H1 (cell line): Measurements from ENCODE around the gene YY1AP1. TPM values are rescaled to one million over a fixed set of nuclear protein-coding genes. Genes with fewer than 3 reads are reported as not detected.

Source experiments
- CTCF ChIA-PET: fragments of 300-600 bp; sonication (Branson Sonifier 250); formaldehyde crosslinking; loops from one replicate; lab custom pipeline; 2021; ENCODE audit not compliant: partially characterized antibody; lab: Charles Lee
- POLR2A ChIA-PET: fragments of 300-600 bp; sonication (Branson Sonifier 250); formaldehyde crosslinking; loops from one replicate; lab custom pipeline; 2021; ENCODE audit warnings: inconsistent platforms; ENCODE audit not compliant: partially characterized antibody; lab: Charles Lee
- DNase-seq, 2 experiments: peaks; one replicate each; pipeline versions ENCODE4 v3.0.0 to v3.0.0-alpha.2; 2010 to 2022; ENCODE audit warnings: low spot score in 2 of 2, low read depth in 1 of 2, mixed read lengths in 1 of 2
- FAIRE-seq: peaks from 2 replicates; lab custom pipeline; 2011; peaks lifted over from hg19 to GRCh38; lab: Jason Lieb, UNC
- H2AFZ ChIP-seq: 2 replicates; pipeline ENCODE4 v1.8.1; 2012; ENCODE audit warnings: low read length, inconsistent platforms
- H2AK5ac ChIP-seq: 2 replicates; pipeline ENCODE4 v1.6.1; 2013; ENCODE audit warnings: low read depth, low read length
- H2BK120ac ChIP-seq: replicated peaks from 2 replicates; pipeline ENCODE3; 2013; ENCODE audit warnings: low read depth, low read length, inconsistent platforms
- H2BK12ac ChIP-seq: 2 replicates; pipeline ENCODE4 v1.6.1; 2013; ENCODE audit warnings: low read depth, low read length
- H2BK15ac ChIP-seq: 2 replicates; pipeline ENCODE4 v1.6.1; 2013; ENCODE audit warnings: low read length
- H2BK20ac ChIP-seq: 2 replicates; pipeline ENCODE4 v1.6.1; 2013; ENCODE audit warnings: low read length
- H2BK5ac ChIP-seq: 2 replicates; pipeline ENCODE4 v1.6.1; 2013; ENCODE audit warnings: low read depth, low read length
- H3K14ac ChIP-seq: 2 replicates; pipeline ENCODE4 v1.6.1; 2013; ENCODE audit warnings: inconsistent platforms; ENCODE audit not compliant: insufficient read length
- H3K18ac ChIP-seq: 2 replicates; pipeline ENCODE4 v1.6.1; 2013; ENCODE audit warnings: low read length; ENCODE audit errors: extremely low read depth
- H3K23ac ChIP-seq: 2 replicates; pipeline ENCODE4 v1.6.1; 2013; ENCODE audit warnings: inconsistent platforms; ENCODE audit not compliant: insufficient read length
- H3K23me2 ChIP-seq: 2 replicates; pipeline ENCODE4 v1.6.1; 2013; ENCODE audit warnings: low read depth, low read length
- H3K27ac ChIP-seq: 2 replicates; pipeline ENCODE4 v1.6.1; 2011; ENCODE audit warnings: low read depth, low read length, inconsistent platforms
- H3K27me3 ChIP-seq, 4 experiments: replicated peaks in 1 of 4; 1 replicate in 1 of 4; 2 replicates in 3 of 4; pipeline versions ENCODE4 v1.6.1 to v1.8.1; 2011 to 2013; ENCODE audit warnings: low read length in 3 of 4, mild to moderate bottlenecking in 3 of 4, inconsistent platforms in 2 of 4, mixed read lengths in 2 of 4, moderate library complexity in 1 of 4; ENCODE audit not compliant: control insufficient read depth in 3 of 4, insufficient read depth in 3 of 4; ENCODE audit errors: extremely low read depth in 1 of 4
- H3K36me3 ChIP-seq, 4 experiments: 2 replicates each; pipeline versions ENCODE4 v1.6.1 to v1.8.1; 2011 to 2013; ENCODE audit warnings: mild to moderate bottlenecking in 4 of 4, low read length in 3 of 4, moderate library complexity in 2 of 4, control low read depth in 1 of 4, inconsistent platforms in 1 of 4; ENCODE audit not compliant: insufficient read depth in 4 of 4, control insufficient read depth in 2 of 4
- H3K4ac ChIP-seq: replicated peaks from 2 replicates; pipeline ENCODE3; 2013; ENCODE audit warnings: low read length, low read depth, mixed read lengths, inconsistent platforms; ENCODE audit not compliant: insufficient read length
- H3K4me1 ChIP-seq, 4 experiments: replicated peaks in 1 of 4; 1 replicate in 1 of 4; 2 replicates in 3 of 4; pipeline versions ENCODE4 v1.6.1 to v1.8.1; 2011 to 2013; ENCODE audit warnings: low read length in 3 of 4, inconsistent platforms in 2 of 4, mixed read lengths in 1 of 4; ENCODE audit not compliant: insufficient read depth in 4 of 4, control insufficient read depth in 3 of 4
- H3K4me2 ChIP-seq, 2 experiments: 2 replicates each; pipeline versions ENCODE4 v1.6.1 to v1.8.1; 2011 to 2013; ENCODE audit warnings: low read depth in 2 of 2, low read length in 2 of 2, control low read depth in 1 of 2, inconsistent platforms in 1 of 2, mild to moderate bottlenecking in 1 of 2; ENCODE audit not compliant: insufficient read depth in 1 of 2
- H3K4me3 ChIP-seq, 4 experiments: fragments of 200-600, 300-600 bp in 1 of 4; sonication (generic), shearing (Covaris generic), sonication (Bioruptor Twin) in 1 of 4; 2 replicates each; pipeline versions ENCODE4 v1.5.1 to v1.8.1; 2011 to 2016; ENCODE audit warnings: low read length in 4 of 4, low read depth in 3 of 4, control low read depth in 2 of 4, inconsistent platforms in 2 of 4, mild to moderate bottlenecking in 2 of 4, mixed read lengths in 1 of 4, moderate library complexity in 1 of 4; ENCODE audit not compliant: insufficient read depth in 2 of 4; ENCODE audit errors: extremely low read depth in 1 of 4
- H3K56ac ChIP-seq: replicated peaks from 2 replicates; pipeline ENCODE3; 2013; ENCODE audit warnings: low read depth, mild to moderate bottlenecking, mixed read lengths, low read length, inconsistent platforms; ENCODE audit not compliant: insufficient read length
- H3K79me1 ChIP-seq: 2 replicates; pipeline ENCODE4 v1.6.1; 2013; ENCODE audit warnings: low read depth, low read length, control low read depth
- H3K79me2 ChIP-seq, 2 experiments: 2 replicates each; pipeline versions ENCODE4 v1.6.1 to v1.8.1; 2012 to 2013; ENCODE audit warnings: low read length in 2 of 2, mild to moderate bottlenecking in 2 of 2, inconsistent platforms in 1 of 2; ENCODE audit not compliant: insufficient read depth in 2 of 2, control insufficient read depth in 1 of 2
- H3K9ac ChIP-seq, 4 experiments: replicated peaks in 1 of 4; 1 replicate in 1 of 4; 2 replicates in 3 of 4; pipeline versions ENCODE4 v1.6.1 to v1.8.1; 2011 to 2013; ENCODE audit warnings: low read depth in 3 of 4, low read length in 3 of 4, control low read depth in 2 of 4, mild to moderate bottlenecking in 2 of 4, moderate library complexity in 2 of 4, inconsistent platforms in 1 of 4; ENCODE audit errors: extremely low read depth in 1 of 4
- H3K9me3 ChIP-seq, 2 experiments: 2 replicates each; pipeline versions ENCODE4 v1.6.1 to v1.8.1; 2012 to 2013; ENCODE audit warnings: mild to moderate bottlenecking in 2 of 2, moderate library complexity in 2 of 2, control low read depth in 1 of 2, inconsistent platforms in 1 of 2, low read depth in 1 of 2, low read length in 1 of 2, mixed read lengths in 1 of 2; ENCODE audit not compliant: insufficient read depth in 2 of 2
- H4K20me1 ChIP-seq, 2 experiments: replicated peaks in 1 of 2; 2 replicates each; pipeline versions ENCODE3 to v1.8.1; 2011 to 2013; ENCODE audit warnings: inconsistent platforms in 2 of 2, low read length in 2 of 2, mild to moderate bottlenecking in 1 of 2; ENCODE audit not compliant: insufficient read depth in 2 of 2, control insufficient read depth in 1 of 2
- H4K5ac ChIP-seq: 2 replicates; pipeline ENCODE4 v1.6.1; 2013; ENCODE audit warnings: low read length, low read depth, mixed read lengths, inconsistent platforms; ENCODE audit not compliant: insufficient read length
- H4K8ac ChIP-seq: 2 replicates; pipeline ENCODE4 v1.8.0; 2013; ENCODE audit warnings: mild to moderate bottlenecking, moderate library complexity, low read length, inconsistent platforms; ENCODE audit not compliant: insufficient read depth; ENCODE audit errors: extremely low read depth
- H4K91ac ChIP-seq: replicated peaks from 2 replicates; pipeline ENCODE3; 2013; ENCODE audit warnings: low read length, mixed read lengths, inconsistent platforms; ENCODE audit not compliant: insufficient read length
- CHD2 ChIP-seq: IDR thresholded peaks from 2 replicates; pipeline ENCODE4 v1.6.1; 2012; ENCODE audit warnings: low read length, improper control_type of control experiment
- EZH2 ChIP-seq: fragments of 200-600 bp; sonication (generic); IDR thresholded peaks from 2 replicates; pipeline ENCODE4 v1.7.1; 2012; ENCODE audit warnings: low read depth, mild to moderate bottlenecking, moderate library complexity, low read length, inconsistent platforms; ENCODE audit not compliant: severe bottlenecking
- HDAC2 ChIP-seq, 2 experiments: fragments of 300-600 bp in 1 of 2; sonication (generic) in 1 of 2; IDR thresholded peaks; 2 replicates each; pipeline ENCODE4 v1.6.1; 2011 to 2012; ENCODE audit warnings: low read depth in 2 of 2, low read length in 2 of 2, mild to moderate bottlenecking in 2 of 2, moderate library complexity in 2 of 2, borderline replicate concordance in 1 of 2, inconsistent platforms in 1 of 2
- JUND ChIP-seq: IDR thresholded peaks from 2 replicates; pipeline ENCODE4 v1.6.1; 2011; ENCODE audit warnings: mild to moderate bottlenecking, improper control_type of control experiment, low read length
- POU5F1 ChIP-seq: IDR thresholded peaks from 2 replicates; pipeline ENCODE4 v1.6.1; 2011; ENCODE audit warnings: low read depth, mild to moderate bottlenecking, low read length, moderate library complexity
- SIX5 ChIP-seq: IDR thresholded peaks from 2 replicates; pipeline ENCODE4 v1.6.1; 2011; ENCODE audit warnings: mild to moderate bottlenecking, low read depth, low read length
- SP2 ChIP-seq: IDR thresholded peaks from 2 replicates; pipeline ENCODE4 v1.6.1; 2012; ENCODE audit warnings: mild to moderate bottlenecking, low read length, inconsistent platforms
- SUZ12 ChIP-seq: fragments of 200-600 bp; sonication (generic); IDR thresholded peaks from 2 replicates; pipeline ENCODE4 v1.6.1; 2012; ENCODE audit warnings: mild to moderate bottlenecking, inconsistent platforms, low read length, moderate library complexity, mixed read lengths
- TCF12 ChIP-seq: IDR thresholded peaks from 2 replicates; pipeline ENCODE4 v1.6.1; 2011; ENCODE audit warnings: low read depth, mild to moderate bottlenecking, low read length
- ZNF274 ChIP-seq: IDR thresholded peaks from 2 replicates; pipeline ENCODE4 v1.7.0; 2012; ENCODE audit warnings: low read length, borderline replicate concordance; ENCODE audit errors: extremely low read depth
- WGBS, 2 experiments: shearing (Covaris generic) in 1 of 2; methylation state at CpG; one replicate each; pipeline versions ENCODE4 v1.1.6 to v1.1.7; 2013 to 2015; ENCODE audit warnings: low lambda C conversion rate in 2 of 2, mixed read lengths in 2 of 2, inconsistent platforms in 1 of 2, low coverage in 1 of 2, missing lambda C conversion rate in 1 of 2; ENCODE audit not compliant: insufficient replicate concordance in 2 of 2, insufficient coverage in 1 of 2, insufficient read length in 1 of 2; ENCODE audit errors: extremely low coverage in 1 of 2, missing lambda C conversion rate in 1 of 2; 5-methylcytosine and 5-hydroxymethylcytosine counted together
- polyA plus RNA-seq, 7 experiments: library from polyadenylated mRNA; depleted of rRNA in 3 of 7; stranded (reverse) in 5 of 7; unstranded in 2 of 7; fragments of >200 nt in 5 of 7; fragments of 200-250 nt in 2 of 7; gene quantifications; 1 replicate in 5 of 7; 2 replicates in 1 of 7; 4 replicates in 1 of 7; pipeline versions ENCODE4 v1.2.1 to v1.2.3, GENCODE V29; 2011 to 2013; ENCODE audit warnings: missing spikeins in 2 of 7, mixed read lengths in 2 of 7
- total RNA-seq: library from RNA; stranded (reverse); fragmentation: NEBNext Ultra II Directional; extraction: Animal tissue kit (Norgen Biotek cat#: 25700); gene quantifications from 2 replicates; pipeline ENCODE4 v1.2.1, GENCODE V29; 2021
- TF ChIP-seq, protein P1 (sequence below), 3 experiments: IDR thresholded peaks; 1 replicate in 2 of 3; 2 replicates in 1 of 3; pipeline versions ENCODE4 v1.5.1 to v1.6.1; 2011; ENCODE audit warnings: low read length in 3 of 3, mild to moderate bottlenecking in 3 of 3, inconsistent platforms in 2 of 3, low read depth in 1 of 3, moderate library complexity in 1 of 3; ENCODE audit not compliant: insufficient read depth in 1 of 3; ENCODE audit errors: control extremely low read depth in 1 of 3
- TF ChIP-seq, protein P2 (sequence below): IDR thresholded peaks from 2 replicates; pipeline ENCODE4 v1.6.1; 2011; ENCODE audit warnings: low read depth, mild to moderate bottlenecking, low read length; ENCODE audit not compliant: insufficient read depth

The YY1AP1 gene
- total and polyA plus RNA-seq, 2 of the 8 experiments (the other 6 are each of a cell fraction or from before 2014, with no cell fraction given) = 44.2 to 48.6 TPM

GRCh38 chr1:155623357-155623756, 65.2 kb downstream of the YY1AP1 start:
- H3K4me3 ChIP-seq = no peak overlapping the region
- ChIA-PET CTCF (no interaction called here), POLR2A (no interaction called here)
- H3K4me2 ChIP-seq = no peak overlapping the region
- H3K9ac ChIP-seq = no peak overlapping the region
- H3K18ac ChIP-seq = no peak overlapping the region
- no peaks in the 10 kb centered on the region for H3K79me2 ChIP-seq
- no peak overlapping the region for H3K14ac ChIP-seq
- no peak overlapping the region for H3K27ac ChIP-seq
- no peaks in the 10 kb centered on the region for H3K36me3 ChIP-seq
- H2AFZ ChIP-seq = no peak overlapping the region
- no peaks in the 10 kb centered on the region for H3K27me3 ChIP-seq
- FAIRE-seq (no peak), DNase-seq (no peak)
- H3K23ac ChIP-seq = no peak overlapping the region
- no peak overlapping the region for H3K4ac ChIP-seq
- H3K9me3 ChIP-seq = peaks cover 5 to 8% of the 10 kb centered on the region in 2 experiments; a peak in 2 of 4 replicates
- H2BK15ac ChIP-seq = no peak overlapping the region
- no peak overlapping the region for H4K91ac ChIP-seq
- no peak overlapping the region for H2BK20ac ChIP-seq
- H2BK5ac ChIP-seq = no peak overlapping the region
- H4K5ac ChIP-seq = no peak overlapping the region
- no peak overlapping the region for H2BK12ac ChIP-seq
- 89% methylated on average over 1 of the region's 1 CpG; no CpG with 5 or more reads in 1 of the 2 experiments for WGBS, 2 experiments
- H4K8ac ChIP-seq = no peak overlapping the region
- H3K79me1 ChIP-seq = no peaks in the 10 kb centered on the region
- H3K23me2 ChIP-seq = no peaks in the 10 kb centered on the region
- H3K56ac ChIP-seq = no peak overlapping the region
- no peaks in the 10 kb centered on the region for H4K20me1 ChIP-seq
- no peak overlapping the region for H2AK5ac ChIP-seq
- H3K4me1 ChIP-seq = peaks cover 0 to 4% (median 0%) of the 10 kb centered on the region in 4 experiments; a peak in 1 of 7 replicates
- H2BK120ac ChIP-seq = no peak overlapping the region
- TF ChIP-seq, protein P1, sequence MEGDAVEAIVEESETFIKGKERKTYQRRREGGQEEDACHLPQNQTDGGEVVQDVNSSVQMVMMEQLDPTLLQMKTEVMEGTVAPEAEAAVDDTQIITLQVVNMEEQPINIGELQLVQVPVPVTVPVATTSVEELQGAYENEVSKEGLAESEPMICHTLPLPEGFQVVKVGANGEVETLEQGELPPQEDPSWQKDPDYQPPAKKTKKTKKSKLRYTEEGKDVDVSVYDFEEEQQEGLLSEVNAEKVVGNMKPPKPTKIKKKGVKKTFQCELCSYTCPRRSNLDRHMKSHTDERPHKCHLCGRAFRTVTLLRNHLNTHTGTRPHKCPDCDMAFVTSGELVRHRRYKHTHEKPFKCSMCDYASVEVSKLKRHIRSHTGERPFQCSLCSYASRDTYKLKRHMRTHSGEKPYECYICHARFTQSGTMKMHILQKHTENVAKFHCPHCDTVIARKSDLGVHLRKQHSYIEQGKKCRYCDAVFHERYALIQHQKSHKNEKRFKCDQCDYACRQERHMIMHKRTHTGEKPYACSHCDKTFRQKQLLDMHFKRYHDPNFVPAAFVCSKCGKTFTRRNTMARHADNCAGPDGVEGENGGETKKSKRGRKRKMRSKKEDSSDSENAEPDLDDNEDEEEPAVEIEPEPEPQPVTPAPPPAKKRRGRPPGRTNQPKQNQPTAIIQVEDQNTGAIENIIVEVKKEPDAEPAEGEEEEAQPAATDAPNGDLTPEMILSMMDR (IDR thresholded peaks at IDR 0.05; ENCODE audit: control extremely low read depth in 1 of 3, insufficient read depth in 1 of 3, low read depth in 1 of 3, low read length in 3 of 3) = no peak
- TF ChIP-seq, protein P2, sequence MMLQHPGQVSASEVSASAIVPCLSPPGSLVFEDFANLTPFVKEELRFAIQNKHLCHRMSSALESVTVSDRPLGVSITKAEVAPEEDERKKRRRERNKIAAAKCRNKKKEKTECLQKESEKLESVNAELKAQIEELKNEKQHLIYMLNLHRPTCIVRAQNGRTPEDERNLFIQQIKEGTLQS = no peak
- TF ChIP-seq HDAC2 (IDR thresholded peaks at IDR 0.05; ENCODE audit: borderline replicate concordance in 1 of 2, low read depth in 2 of 2, low read length in 2 of 2) = no peak
- no peak for TF ChIP-seq SIX5
- TF ChIP-seq ZNF274 = no peak
- no peak for TF ChIP-seq EZH2
- no peak for TF ChIP-seq JUND
- TF ChIP-seq CHD2 = no peak
- no peak for TF ChIP-seq SP2
- TF ChIP-seq TCF12 = no peak
- no peak for TF ChIP-seq SUZ12
- TF ChIP-seq POU5F1 = no peak
